HG02885 (cell line): ENCODE measurements around the gene LIM2.
"Not testable (repeated sequence)": the region's sequence is repeated elsewhere in the genome, so short reads cannot be mapped to it uniquely, and the experiment has no call there.

Experiments used
- ATAC-seq: cut with Tn5 transposase; IDR thresholded peaks from one replicate; pipeline ENCODE4 v1.9.1; 2021; ENCODE audit warnings: mild to moderate bottlenecking; ENCODE audit not compliant: unreplicated experiment, poor library complexity

Gene LIM2, protein sequence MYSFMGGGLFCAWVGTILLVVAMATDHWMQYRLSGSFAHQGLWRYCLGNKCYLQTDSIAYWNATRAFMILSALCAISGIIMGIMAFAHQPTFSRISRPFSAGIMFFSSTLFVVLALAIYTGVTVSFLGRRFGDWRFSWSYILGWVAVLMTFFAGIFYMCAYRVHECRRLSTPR

DNA sequence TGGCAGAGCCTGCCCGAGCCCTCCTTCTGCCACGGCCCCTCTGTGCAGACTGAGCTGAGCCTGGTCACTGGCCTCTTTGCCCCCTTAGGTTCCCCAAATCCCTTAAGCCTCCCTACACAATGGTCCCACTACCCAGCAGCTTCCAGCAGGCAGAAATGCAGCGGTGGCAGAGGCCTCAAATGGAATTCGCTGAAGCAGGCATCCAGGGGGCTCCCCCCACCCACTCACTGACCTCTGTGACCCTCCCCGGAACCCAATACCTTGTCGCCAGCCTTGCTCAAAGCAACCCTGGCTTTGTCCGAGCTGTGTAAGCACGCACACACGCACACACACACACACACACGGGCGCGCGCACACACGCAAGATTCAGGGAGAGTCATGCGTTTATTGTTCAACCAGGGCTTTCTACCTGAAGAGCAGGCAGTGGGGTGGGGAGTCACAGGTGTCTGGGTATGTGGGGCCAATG lies at the start of gene LIM2:
TSS of gene LIM2 (minus strand) at position 51 of the 466 bp plus-strand sequence. CDS start 531 bp downstream, outside the sequence.
- ATAC-seq = no peak

DNA sequence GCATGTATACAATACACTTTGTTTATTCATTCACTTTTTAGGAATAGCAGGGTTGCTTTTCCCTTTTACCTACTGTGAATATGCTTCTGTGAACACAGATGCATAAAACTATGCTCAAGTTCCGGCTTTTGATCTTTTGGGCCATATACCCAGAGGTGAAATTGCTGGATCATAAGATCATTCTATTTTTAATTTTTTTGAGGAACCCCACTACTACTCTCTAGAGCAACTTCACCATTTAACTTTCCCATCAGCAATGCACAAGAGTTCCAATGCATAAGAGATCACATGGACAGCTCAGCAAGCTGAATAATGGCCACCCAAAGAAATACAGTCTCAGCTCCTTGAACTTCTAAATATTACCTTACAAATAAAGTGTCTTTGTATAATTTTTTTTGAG lies 46.7 kb upstream of the LIM2 start:
- ATAC-seq = no peak

DNA sequence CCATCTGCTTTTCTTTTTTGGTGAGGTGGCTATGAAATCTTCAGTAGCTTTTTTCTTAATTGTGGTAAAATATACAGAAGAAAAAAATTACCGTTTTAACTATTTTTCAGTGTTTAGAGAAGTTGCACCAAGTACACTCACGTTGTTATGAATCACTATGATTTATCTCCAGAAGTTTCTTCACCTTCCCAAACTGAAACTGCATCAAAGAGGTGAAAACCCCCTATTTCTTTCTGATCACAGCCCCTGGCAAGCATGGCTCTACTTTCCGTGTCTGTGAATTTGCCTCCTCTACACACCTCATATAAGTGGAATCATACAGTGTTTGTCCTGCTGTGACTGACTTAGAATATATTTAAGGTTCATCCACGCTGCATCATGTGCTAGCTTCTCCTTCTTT lies 45.3 kb upstream of the LIM2 start:
- ATAC-seq = no peak

DNA sequence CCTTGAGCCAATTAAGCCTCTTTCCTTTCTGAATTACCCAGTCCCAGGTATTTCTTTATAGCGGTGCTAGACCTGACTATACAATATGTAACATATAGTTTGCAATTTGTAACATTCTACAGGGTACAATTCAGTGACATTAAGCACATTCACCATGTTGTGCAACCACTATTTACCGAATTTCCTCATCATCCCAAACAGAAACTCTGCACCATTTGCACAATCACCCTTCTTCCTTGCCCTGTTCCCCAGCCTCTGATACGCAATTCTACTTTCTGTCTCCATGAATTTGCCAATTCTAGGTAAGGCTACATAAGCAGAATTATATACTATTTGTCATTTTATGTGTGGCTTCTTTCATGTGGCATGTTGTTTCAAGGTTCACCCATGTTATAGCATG lies 43.4 kb upstream of the LIM2 start:
- ATAC-seq = no peak

DNA sequence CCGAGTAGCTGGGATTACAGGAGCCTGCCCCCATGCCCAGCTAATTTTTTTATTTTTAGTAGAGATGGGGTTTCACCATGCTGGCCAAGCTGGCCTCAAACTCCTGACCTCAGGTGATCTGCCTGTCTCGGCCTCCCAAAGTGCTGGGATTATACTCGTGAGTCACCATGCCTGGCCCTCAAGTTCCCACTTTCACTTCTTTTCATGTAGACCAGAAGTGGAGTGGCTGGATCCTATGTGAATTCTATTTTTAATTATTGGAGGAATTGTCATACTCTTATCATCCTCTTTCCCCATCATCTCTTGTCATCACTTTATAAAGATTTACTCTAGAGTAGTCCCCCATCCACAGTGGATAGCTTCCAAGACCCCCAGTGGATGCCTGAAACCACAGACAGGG lies 42.4 kb upstream of the LIM2 start:
- ATAC-seq = no peak

DNA sequence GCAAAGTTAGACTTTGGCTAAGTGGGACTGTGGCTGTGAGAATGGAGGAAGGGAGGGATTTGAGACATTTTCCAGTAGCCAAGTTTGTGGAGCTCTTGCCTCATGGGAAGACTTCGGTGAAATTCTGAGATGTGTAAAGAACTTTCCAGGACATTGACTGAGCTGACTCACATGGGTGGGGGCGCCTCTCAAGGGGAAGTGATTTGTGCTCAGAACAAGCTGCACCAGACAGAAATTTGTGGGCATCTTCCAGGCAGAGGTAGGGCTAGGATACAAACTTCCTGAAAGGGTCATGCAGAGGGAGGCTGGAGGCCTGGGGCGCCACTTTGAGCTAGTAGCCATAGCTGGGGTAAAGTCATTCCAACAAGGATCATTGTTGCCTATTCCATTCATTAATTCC lies 39.4 kb upstream of the LIM2 start:
- ATAC-seq = no peak

DNA sequence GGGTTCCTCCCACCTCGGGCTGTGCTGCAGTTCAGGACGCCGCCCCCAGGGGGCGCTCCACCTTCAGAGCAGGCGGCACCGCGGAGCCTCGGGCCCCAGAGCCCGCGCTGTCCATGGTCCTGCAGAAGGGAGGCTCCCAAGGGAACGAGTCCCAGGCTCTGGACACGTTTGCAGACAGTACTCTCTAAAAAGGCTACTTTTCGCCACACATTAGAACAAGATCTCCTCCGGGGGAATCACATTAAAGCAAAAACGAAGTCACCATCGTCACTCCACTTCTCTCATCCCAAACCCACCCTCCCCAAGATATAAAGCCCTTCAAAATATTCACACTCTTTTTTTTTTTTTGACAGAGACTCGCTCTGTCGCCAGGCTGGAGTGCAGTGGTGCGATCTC lies 34.3 kb upstream of the LIM2 start:
- no peak for ATAC-seq

DNA sequence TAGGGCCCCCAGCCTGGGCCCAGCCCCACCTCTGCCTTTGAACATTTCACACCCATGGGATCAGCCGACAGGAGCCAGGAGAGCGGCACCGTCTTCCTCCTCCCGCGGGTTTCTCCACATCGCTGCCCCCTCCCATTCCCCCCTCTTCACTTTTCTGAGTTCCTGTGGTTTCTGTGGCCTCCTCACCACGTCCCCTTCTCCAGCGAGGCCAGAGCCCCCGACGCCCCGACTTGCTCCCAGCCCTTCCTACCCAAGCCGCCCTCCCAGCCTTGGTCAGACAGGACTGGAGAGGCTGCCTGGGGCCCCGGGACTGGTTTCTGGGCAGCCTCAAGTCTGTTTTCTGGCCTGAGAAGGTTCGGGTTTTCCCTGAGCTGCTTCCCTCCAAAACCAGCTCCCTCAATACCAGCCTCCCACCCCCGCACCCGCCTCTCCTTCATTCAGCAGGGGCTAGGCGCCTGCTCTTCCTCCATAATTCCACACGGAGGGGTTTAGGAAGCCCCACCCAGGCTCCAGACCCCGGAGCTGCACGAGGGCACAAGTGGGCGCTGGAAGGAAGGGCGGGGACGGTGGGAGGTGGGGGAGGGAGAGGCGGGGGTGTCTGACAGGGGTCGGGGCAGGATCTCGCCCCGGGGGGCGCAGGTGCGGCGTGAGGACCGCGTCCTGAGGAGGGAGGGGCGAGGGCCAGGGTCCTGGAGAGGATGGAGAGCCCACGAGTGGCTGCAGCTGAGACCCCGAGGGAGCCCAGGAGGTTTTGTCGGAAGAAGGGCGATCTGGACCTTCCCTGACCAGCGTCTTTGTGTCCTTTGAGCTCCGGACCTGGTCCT lies 33.7 kb upstream of the LIM2 start:
- no peak for ATAC-seq

DNA sequence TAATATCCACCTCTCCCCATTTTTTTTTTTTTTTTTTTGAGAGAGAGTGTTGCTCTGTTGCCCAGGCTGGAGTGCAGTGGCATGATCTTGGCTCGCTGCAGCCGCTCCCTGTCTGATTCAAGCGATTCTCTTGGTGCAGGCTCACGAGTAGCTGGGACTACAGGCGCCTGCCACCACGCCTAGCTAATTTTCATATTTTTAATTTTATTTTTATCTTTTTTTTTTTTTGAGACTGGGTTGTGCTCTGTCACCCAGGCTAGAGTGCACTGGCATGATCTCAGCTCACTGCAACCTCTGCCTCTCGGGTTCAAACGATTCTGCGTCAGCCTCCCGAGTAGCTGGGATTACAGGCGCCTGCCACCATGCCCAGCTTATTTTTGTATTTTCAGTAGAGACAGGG lies 32.7 kb upstream of the LIM2 start:
- not testable (repeated sequence) for ATAC-seq

DNA sequence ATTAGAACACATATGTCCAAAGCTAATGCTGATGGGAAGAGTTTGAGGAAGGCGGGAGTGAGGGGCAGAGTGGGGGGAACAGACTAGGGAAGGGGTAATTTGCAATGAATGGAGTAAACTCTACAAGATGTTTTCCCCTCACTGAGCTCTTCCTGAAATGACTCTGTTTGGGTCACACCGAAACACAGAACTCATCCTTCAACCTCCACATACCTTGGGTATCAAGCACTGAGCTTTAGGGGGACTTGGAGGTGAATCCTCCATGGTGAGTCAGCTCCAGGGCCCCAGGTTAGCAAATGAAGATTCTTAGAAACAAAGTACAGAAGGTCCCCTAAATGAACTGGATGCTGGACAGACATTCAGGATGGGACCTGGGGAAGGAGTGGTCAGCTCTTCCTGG lies 30.9 kb upstream of the LIM2 start:
- ATAC-seq = no peak

DNA sequence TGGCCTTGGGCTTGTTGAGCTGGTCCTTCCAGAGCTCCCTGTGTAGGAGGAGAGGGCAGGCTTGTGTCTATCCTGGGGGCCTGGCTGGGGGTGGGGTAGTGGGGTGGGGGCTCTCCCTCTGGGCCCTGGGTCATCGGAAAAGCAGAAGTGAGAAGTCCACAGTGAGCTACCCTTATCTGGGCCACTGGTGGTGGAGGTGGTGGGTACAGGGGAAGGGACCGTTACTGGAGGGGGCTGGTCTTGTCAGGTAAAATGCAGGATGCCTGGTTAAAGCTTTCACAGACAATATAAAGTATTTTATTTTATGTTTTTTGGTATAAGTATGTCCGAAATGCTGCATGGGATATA lies 30.0 kb upstream of the LIM2 start:
- peak; percentile 40 for ATAC-seq

DNA sequence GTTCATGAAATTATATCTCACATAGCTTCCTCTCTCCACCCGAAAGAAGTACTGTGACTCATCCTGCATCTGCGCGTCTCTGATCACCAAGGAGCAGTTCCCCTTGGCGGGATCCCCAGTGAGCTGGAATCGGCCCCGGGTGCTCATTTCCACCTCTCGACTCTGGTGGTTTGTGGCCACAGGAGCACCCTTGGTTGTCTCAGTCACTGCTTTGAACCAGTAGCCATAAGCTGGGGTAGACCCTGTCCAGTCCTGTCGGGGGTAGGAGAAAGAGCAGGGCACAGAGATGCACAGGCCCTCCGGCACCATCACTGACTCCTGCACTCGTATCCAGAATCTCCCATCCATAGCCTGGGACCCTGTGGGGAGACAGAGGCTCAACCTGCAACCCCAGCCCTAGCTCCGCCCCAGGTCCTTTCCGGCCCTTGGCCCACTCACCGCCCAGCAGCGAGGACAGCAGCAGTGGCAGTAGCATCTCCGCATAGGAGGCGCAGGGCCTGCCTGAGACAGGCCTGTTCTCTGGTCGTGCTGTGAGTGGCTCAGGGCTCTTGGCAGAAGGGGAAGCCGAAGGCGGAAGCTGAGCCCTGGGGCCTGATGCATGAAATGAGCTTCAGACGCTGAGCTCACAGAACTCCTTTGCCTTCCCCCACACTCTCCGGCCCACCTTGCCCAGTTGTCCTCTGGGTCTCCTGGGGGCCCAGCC lies 29.5 kb upstream of the LIM2 start, which contains the start of gene SIGLEC10:
TSS of gene SIGLEC10 (minus strand) at position 536 of the 703 bp plus-strand sequence. CDS start at position 475, 61 bp downstream.
- peak; percentile 76 for ATAC-seq

DNA sequence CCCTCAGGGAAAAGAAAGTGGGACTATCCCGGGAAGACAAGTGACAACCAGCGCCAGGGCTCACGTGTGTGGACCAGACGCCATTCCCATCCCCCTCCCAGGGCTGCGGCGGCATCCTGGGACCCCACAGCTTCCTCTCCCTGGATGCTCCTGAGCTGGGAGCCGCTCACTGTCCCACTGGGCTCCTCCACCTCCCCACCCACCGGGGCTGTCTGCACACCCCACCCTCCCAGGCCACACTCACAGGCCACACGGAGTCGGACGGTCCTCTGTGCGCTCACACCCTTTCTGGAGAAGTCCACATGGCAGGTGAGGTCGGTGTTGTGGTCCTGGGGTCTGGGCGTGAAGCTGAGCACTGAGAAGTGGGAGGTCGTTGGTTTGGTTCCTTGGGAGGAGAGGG lies 28.6 kb upstream of the LIM2 start:
- not testable (repeated sequence) for ATAC-seq

DNA sequence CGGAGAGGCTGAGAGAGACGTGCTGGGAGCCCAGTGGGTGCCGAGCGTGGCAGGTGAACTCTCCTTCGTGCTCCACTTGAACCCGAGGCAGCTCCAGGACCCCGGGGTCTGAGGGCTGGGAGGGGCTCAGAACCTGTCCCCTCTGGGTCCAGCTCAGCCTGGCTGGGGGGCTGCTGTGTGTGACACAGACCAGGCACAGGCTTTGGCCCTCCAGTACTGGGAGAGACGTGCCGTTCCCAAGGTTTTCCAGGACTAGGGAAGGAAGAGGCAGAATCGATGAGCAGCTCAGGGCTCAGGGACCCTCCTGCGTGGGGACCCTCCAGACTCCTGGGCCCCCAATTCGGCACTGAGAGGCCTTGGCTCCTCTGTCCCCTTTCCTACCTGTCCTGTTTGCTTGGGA lies 27.4 kb upstream of the LIM2 start:
- no peak for ATAC-seq

DNA sequence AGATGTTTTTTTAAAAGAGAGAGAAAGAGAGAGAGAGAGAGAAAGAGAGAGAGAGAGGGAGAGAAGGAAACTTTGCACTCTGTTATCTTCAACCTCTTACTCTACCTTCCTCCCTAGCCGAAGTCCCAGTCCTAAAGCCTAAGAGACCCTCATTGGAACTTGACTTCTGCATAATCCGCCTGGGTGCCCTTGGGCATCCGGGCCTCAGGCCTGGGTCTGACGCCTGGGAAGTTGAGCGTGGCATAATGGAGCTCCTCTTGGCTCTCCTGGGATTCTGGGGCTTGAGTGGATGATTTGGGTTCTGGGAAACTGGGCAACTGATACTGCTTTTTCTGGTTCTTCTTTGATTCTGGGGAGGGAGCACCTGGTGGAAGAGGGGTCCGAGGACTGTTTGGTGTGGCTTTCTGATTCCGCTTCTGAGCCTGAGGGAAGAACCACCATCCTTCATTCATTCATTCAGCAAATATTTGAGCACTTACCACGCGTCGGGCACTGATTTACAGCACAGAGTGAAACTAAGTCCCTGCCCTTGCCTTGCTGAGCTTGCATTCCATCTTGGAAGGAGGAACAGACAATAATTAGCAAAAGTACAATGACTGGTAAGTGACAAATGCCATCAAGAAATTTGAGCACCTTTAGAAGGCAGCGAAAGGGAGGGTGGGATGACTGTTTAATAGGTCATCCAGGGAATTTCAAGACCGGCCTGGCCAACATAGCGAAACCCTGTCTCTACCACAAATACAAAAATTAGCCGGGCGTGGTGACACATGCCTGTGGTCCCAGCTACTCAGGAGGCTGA lies 23.4 kb upstream of the LIM2 start:
- no peak for ATAC-seq

DNA sequence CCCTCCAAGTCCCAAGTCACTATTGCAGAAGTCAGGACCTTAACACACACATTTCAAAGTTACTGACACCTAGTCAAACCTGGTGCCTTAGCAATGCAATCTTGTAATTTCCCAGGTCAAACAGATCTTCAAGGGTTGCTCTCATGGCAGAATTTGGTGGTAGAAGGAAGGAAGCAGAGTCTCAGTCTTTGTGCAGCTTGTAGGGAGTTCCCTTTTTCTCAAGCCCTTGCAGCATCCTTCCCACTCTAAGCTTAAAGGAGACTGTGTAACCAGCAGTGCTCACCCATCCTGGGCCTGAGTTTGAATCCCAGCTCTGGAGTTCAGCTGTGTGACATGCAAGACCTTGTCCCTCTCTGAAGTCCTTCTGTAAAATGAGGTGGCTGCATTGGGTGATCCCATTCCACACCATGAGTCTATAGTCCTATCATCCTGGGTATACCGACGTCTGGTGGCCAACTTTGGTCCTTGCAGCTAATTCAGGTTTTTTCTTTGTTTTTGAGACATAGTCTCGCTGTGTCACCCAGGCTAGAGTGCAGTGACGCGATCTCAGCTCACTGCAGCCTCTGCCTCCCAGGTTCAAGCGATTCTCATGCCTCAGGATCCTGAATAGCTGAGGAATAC lies 19.8 kb upstream of the LIM2 start:
- peak; percentile 45 for ATAC-seq

DNA sequence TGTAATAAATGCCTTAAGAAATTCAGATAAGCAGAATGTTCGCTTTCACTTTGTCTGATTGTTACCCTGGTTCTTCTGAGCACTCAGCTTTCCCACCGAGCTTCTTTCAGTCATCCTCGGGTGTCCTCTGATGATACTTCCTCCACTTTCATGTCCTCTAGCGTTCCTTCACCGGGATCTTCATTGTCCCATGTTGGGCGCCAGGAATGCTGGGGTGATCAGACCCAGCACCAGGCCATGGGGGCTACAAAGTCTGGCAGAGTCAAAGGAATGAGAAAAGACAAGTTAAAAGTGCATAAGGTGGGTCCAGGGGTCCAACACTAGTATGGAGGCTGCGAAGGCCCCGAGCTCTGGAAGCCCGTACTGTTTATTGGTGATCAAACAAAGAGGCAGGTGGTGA lies 14.3 kb upstream of the LIM2 start:
- no peak for ATAC-seq

DNA sequence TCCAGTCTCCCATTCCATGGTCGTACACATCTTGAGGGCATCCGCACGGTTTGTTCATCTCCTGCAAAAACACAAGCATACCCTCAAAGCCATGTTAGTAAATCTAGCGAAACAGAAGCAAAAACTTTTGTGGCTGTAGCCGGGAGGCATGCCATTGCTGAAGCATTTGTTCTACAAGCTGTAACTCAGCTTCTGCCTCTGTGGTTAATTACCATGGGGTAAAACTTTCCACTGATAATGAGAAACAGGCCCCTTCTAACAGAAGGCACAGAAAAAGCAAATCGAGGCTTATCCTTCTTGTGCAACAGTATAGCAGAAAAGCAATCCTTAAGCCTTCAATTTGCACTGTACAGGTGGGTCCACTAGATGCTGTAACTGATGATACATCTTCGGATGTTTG lies 12.2 kb upstream of the LIM2 start:
- not testable (repeated sequence) for ATAC-seq

DNA sequence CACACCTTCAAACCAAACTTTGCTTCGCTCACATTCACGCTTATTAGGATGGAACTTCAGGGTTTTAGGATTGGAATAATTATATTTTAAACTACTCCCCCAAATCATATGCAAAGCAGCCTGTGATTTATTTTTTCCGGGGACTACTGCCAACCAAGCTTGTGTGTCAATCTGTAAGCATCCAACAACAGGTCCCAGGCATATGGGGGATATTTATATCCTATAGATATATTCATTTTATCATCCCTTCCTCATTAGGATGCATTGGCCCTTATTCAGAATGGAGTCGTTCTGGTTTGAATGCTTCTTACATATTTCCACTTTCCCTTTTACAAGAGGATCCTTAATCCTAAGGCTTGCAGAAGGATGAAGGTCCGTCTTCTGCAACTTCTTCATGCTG lies 11.5 kb upstream of the LIM2 start:
- no peak for ATAC-seq

DNA sequence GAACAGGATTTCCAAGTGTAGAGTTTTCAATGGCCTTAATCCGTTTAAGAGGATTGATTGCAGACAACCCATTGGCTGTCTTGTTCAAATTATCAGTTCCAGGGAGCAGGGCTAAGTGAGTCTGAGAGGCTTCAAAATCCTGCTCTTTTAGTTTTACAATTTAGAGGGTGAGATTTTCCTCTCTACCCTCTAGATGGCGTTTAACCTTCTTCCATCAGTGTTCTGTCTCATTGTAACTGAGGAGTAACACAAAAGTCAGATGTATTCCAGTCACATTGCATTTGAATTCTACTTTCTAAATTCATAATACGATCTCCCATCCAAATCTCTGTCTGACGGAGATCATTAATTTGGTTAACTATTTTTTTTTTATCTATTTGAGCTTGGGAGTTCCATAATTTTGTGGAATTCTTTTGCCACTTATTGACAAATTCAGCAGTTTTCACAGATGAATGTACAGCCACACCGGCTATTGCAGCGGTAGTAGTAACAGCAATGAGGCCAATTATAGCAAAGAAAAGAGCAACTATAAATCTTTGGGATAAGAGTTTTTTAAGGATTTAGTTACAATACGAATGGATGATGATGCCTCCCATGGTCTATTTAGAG lies 10.4 kb upstream of the LIM2 start:
- no peak for ATAC-seq
